Stimulated activated CD4-positive, alpha-beta T cell treated with anti-CD3 and anti-CD28 coated beads, Interleukin-1b, Interleukin-23, amount 100 ng/mL, for 24 hours (primary cell): ENCODE results near the gene PDZK1IP1.
A peak's percentile ranks its signal among the peaks of the same experiment; 100 is the strongest.
"Not testable (repeated sequence)": the region's sequence is repeated elsewhere in the genome, so short reads cannot be mapped to it uniquely, and the experiment has no call there.

Experiments
- DNase-seq, 4 experiments: peaks; one replicate each; pipeline ENCODE4 v3.0.0-alpha.2; 2020; ENCODE audit warnings: low read depth in 4 of 4, low spot score in 1 of 4

The PDZK1IP1 gene

DNA sequence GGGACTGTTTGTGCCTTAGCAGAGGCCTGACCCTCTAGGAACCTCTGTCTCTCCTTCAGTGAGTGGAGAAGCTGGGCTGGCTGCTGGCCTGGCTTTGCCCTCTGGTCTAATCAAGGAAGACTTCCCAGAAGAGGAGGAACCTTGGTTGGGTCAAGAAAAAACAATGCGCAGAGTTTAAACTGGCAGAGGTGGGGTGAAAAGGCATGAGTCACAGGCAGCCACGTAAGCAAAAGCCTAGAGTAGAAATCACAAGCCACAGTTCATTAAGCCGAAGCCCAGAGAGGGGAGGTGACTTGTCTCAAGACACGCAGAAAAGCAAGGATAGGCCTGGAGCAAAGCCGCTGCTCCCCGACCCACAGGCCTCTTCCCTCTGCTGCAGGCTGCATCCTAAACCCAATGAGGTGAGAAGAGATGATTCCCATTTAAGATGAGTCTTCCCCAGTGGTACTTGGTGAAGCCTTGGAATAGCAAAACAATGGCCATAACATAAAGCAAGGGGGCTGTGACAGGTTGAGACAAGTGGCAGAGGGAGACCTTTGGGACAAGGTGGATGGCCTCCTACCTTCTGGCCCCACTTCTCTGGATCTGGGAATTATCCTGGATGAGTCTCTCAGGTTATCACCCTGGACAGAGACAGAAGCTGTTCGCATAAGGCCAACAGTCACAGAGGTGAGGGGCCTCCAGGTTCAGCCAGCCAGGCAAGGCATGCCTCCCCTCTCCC, 7.7 kb downstream of the PDZK1IP1 start:
- DNase-seq: no peak

DNA sequence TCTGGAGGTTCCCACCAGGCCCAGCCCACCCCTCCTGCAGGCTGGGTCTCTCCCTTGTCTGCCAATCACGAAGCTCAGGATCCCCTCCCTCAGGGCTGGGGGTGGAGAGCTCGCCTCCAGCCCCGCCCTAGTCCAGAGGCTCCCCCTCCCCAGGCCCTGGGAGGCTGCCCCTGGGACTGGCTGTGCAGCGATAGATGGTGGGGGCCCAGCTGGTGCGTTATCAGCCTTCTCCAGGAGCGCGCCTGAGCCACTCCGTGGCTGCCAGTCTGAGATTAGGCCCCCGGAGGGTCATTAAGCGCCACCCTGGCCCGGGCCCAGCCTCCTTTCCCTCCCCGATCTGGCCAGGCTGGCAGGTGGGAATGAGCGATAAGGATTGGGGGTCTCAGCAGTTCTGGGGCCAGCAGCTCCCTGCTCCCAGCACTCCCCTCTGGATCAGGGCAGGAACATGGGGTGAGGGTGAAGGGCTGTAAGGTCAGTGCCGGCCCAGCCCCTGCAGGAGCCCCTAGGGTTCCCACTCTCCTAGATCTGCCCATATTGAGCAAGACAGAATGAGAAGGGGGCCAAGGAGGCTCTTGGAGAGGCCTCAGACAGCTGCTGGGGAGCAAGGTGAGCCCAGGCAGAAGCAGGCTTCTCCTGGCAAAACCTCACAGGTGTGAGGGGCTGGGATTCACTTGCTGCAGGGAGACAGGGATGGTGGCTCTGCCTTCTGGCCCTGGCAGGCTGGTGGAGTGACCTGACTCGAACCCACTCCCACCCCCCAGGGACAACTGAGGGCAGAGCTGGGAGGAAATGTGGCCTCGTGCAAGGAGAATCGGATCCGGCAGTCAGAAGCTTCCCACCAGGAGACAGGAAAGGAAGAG, 8.5 kb downstream of the PDZK1IP1 start:
- DNase-seq: no peak

DNA sequence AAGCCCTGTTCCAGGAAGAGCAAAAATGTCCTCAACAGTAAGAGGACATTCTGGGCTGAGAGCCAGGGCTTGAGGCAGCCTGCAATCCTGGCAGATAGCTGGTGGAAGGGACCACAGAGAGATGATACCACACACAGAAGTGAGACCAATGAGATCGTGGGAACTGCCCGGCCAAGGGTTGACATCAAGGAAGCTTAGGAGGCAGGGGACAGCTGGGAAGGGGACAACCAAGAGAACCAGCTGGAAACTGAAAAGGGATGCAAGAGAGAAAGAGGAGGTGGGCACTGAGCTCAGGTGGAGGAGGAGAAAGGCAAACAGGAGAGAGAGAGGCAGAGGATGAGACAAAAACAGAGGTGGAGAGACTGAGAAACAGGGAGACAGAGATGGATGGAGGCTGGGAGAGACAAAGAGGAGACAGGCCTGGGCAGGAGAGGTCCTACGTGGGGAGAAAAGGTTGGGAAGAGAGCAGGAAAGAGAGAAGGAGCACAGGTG, 9.2 kb downstream of the PDZK1IP1 start:
- DNase-seq: no peak

DNA sequence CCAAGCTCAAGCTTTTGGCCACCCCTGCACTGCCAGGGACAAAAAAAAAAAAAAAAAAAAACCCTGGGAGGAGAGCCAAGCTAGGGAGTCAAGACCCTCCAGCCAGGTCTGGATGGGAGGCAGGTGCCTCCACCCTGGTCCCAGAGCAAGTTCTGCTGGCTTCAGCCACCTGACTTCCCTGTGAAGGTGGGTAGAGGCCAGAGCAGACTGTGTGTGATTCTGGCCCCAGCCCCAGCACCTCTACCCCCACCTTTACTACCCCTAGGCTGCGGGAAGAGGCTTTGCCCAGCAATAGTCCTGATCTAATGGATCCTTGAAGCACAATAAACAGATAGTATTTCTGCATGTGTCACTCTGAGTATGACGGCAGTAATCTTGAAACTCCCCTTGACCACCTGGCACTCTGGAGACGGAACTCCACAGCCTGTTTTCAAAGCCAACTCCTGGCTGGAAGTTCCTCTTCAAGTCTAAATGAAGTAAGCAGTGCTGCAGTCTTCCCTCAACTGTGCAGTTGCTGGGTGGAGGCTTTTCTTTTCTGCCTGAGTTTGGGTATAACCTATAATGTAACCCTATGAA, 9.8 kb downstream of the PDZK1IP1 start:
- DNase-seq: no peak

DNA sequence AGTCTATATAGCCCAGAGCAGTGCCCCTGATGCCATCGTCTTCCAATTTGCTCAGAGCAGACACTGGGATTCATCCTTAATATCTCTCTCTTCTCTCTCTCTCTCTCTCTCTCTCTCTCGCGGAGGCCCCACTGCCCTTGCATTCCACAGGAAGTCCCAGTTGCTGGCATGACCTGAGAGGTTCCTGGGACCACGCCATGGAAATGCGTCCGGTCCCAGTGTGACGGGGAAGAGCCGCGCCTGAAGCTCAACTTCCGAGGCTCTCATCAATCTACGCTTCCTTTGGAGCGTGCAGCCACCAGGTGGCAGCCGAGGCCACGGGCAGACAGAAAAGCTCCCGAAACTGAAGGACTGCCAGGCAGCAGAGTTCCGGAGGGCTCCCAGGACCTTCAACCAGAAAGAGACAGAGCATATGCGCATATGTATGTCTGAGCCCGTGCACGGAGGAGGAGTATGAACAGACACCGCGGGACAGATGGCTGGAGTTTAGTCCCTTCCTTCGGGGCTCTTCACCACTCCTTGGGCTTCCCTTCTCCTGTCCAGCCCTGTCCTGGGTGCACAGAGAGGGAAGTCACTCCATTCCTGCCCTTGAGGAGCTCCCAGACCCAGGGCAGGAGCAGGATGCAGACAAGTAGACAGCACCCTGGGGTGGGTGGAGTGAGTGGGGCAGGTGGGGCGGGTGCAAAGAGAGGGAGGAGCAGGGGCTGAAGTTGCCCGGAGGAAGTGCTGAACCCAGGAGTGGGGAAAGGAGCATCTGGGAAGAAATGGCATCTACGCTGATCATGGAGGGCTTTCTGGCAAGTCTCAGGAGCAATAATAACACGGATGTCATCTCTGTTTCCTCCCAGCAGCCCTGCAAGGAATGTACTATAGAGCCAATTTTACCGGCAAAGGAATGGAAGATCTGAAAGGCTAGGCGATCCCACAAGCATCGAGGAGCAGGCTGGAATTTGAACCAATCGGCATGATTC, 10.5 kb downstream of the PDZK1IP1 start:
- peak; percentile 38 to 73 (median 58) for DNase-seq

DNA sequence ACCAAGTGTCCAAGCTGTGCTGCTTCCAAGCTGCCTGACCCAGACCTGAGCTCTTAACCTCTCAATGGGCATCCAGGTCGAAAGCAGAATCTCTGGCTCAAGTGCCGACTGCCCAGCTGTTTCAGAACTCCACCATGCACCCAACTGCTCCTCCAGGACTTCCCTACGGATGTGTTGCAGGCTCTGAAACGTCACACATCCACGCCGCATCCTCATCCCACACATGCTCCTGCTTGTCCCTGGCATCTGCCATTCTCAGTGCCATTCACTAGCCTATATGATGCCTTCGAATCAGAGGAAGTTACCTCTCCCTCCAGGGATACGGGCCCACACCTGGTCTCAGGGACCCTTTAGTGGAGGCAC, 11.2 kb downstream of the PDZK1IP1 start:
- no peak for DNase-seq

DNA sequence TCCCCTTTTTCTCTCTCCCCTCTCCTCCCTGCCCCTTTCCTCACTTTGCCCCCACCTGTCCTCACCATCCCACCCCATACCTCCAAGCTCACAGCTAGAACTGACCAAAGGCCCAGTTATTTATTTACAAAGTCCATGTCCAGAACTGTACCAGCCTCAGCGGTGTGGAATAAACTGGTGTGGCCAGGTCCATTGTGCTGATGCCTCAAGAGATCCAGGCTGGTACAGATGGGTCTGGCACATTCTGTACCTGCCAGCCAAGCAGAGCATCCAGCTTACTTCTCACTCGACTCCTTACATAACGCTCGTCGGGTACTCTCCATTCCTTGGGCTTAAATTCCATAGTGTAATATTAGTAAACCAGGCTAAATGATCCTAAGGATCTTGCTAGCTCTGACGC, 11.8 kb downstream of the PDZK1IP1 start:
- no peak for DNase-seq

DNA sequence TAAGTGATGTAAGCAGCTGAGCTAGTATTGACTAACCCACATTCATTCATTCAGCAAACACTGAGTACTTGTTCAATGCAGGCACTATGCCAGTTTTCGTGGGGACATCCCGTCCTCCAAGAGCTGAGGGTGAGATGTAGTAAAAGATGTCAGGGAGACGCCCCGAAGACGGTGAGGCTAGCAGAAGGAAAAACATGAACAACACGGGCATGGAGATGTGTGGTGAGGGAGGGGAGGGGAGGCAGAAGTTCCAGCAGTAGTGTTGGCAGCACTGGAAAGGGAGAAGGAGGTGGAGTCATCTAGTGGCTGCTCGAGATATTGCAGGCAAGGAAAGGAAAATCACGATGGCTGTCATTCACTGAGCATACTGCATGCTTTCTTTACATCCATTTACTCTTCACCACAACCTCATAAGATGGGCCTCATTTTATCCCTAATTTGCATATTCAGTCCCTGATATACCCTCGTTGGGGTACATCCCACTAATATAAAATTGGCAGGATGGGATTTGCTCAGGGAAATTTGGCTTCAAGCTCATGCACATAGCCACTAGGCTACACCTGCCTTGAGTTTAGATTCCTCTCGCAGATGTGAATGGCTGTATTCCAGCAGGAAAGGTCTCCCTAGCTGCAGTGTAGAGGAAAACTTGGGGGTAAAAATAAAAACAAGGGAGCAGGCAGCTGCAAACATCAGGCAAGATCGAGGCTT, 14.5 kb downstream of the PDZK1IP1 start:
- DNase-seq: peak in 2 of 4 experiments; percentile 21 to 33

DNA sequence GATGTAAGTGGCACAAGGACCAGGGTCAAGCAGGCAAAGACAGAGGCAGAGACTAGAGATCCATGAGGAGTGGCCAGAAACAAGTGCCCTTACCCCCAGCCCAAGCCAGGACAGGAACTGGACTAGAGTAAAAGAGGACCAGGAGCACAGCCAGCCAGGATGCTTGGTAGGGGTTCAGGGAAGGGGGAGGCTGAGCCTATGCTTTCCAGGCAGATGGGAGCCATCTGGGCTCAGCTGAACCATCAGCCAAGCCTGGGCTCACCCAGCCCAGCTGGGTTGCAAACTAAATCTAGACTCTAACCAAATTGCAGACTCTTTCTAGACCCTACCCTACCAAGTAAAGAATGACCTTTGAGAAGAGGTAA, 15.2 kb downstream of the PDZK1IP1 start:
- DNase-seq: no peak

DNA sequence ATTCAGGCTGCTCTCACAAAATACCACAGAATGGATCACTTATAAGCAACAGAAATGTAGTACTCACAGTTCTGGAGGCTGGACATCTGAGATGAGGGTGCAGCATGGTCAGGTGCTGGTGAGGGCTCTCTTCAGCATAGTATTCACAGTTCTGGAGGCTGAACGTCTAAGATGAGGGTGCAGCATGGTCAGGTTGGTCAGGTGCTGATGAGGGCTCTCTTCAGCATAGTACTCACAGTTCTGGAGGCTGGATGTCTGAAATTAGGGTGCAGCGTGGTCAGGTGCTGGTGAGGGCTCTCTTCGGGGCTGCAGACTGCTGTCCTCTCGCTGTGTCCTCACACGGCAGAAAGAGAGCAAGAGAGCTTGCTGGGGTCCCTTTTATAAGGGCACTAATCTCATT, 17.1 kb downstream of the PDZK1IP1 start:
- DNase-seq: no peak

DNA sequence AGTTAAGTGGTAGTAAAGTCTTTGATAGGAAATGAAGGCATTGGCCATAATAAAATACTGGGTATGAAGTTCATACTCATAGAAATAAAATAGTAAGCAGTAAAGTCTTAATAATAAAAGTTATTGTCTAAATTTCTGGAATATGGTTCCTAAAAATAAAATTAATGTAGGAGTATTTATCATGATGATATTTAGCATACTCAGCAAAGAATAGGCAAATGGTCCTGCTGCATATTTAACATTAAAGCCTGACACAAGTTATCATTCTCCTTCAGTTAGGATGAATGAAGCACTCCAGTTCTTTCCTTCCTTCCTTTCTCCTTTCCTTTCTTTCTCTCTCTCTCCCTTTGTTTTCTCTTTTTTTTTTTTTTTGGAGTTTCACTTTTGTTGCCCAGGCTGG, 25.3 kb downstream of the PDZK1IP1 start:
- no peak for DNase-seq

DNA sequence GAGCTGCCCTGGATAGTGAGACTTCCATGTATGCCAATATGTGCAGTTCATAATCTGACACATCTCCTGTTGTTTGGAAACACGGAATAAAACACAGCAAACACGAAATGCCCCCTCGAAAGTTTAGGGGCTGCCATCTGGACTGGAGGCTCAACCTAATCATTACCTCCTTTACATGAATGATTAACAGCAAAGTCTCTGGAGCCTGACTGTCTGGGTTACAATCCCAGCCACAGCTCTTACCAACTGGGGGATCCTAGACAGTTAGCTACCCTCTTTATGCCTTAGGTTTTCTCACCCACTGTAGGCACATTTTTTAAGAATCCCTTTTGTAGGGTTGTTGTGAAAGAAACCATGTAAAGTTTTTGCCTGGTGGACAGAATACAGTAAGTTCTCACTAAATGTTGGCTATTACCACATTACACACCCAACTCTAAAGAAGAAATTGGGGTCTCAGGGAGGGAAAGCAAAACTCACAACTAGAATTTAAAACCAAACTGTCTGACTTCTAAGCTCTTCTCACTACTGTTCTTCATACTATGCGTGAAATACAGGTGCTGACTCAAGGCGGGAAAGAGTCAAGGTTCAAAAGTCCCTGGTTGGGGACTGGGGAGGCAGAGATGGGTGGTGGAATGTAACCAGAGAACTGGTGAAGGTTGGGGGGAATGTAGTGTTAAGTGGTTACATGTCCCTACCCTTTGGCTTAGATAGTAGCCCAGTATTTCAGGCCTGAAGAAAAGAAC, 28.4 kb downstream of the PDZK1IP1 start:
- DNase-seq: no peak

DNA sequence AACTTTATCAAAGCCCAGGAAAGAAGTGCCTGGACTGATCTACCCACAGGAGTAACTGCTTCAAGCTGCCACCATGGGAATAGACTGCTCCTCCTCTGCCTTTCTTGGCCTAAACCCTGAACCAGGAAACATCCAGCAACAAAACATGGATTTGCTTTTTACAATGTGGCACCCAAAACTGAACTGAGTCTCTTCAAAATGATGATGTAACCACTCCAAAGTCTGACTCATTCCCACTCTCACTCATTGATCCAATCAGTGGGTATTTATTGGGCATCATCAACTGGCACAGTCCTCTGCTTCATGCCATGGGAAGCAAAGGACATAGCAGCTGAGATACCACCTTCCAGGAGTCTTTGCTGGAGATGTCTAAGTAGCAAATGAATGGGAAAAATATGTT, 29.1 kb downstream of the PDZK1IP1 start:
- DNase-seq: no peak

DNA sequence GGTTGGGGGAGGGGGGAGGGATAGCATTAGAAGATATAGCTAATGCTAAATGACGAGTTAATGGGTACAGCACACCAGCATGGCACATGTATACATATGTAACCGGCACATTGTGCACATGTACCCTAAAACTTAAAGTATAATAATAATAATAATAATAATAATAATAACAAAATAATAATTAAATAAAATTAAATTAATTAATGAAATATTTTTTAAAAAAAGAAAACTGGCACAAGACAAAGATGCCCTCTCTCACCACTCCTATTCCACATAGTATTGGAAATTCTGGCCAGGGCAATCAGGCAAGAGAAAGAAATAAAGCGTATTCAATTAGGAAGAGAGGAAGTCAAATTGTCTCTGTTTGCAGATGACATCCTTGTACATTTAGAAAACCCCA, 31.9 kb downstream of the PDZK1IP1 start:
- DNase-seq: not testable (repeated sequence)

DNA sequence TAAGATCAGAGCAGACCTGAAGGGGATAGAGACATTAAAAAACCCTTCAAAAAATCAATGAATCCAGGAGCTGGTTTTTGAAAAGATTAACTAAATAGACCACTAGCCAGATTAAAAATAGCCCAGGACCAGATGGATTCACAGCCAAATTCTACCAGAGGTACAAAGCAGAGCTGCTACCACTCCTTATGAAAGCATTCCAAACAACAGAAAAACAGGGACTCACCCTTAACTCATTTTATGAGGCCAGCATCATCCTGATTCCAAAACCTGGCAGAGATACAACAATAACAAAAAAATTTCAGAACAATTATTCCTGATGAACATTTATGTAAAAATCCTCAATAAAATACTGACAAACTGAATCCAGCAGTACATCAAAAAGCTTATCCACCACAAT, 33.4 kb downstream of the PDZK1IP1 start:
- not testable (repeated sequence) for DNase-seq

DNA sequence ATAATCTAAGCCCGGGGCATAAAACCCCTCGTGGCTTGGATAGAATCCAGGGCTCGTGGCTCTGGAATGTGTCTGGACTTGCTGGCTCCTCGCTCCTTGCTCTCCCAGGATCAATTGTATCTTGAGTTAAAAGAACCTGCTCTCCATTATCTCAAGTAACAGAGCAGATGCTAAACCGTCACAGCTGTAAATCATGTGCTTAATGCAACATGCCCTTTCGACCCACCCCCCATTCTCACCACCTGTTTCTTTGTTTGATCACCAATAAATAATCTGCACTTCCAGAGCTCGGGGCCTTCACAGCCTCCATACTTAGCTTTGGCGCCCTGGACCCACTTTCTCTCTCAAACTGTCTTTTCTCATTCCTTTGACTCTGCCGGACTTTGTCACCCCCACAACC, 40.7 kb downstream of the PDZK1IP1 start:
- DNase-seq: not testable (repeated sequence)

DNA sequence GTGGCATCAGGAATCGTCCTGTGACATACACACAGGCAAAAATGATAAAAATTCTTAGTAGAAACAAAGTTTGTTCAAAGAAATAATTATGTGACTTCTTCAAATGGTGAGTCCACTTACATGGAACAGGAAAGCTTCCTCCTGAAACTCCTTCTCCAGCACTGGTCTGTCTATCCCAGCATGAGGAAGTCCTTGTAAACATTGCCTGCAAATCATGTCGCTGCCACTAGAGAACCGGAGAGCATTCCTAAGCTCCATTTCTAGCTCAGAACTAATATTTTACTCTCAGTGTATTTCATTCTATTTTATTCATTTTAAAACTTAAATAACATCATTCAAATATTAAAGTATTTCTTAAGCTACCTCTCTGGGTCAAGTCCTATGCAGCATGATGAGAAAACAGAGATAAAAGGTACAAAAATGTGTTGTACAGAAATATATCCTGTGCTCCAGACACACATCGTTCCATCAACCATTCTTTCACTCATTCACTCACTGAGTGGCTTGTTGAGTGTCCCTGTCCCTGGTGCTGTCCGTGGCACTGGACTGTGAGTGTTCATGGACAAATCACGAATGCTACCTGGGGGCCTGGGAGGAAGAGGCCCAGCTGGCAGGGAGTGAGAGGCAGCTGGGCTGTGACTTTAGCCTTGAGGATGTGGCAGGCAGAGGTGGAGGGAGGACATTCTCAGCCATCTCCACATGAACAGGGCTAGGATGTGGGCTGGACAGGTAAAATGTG, 42.6 kb downstream of the PDZK1IP1 start:
- DNase-seq: no peak

DNA sequence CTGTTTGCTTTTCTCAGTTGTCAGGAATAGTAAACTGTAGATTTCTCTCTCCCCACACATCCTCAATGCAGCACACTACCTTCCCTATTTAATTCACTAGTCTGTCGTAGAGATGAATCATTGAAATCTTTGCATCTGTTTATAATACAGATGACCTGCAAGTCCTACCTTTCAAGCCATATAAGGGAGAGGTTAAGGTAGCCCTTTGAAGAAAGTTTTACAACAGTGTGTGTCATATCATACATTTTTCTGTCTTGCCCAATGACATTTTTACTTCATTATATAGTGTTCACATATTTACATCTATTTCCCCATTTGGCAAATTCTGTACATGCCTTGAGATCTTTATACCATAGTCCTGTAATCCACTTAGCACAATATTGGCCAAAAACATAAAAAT, 43.3 kb downstream of the PDZK1IP1 start:
- not testable (repeated sequence) for DNase-seq

DNA sequence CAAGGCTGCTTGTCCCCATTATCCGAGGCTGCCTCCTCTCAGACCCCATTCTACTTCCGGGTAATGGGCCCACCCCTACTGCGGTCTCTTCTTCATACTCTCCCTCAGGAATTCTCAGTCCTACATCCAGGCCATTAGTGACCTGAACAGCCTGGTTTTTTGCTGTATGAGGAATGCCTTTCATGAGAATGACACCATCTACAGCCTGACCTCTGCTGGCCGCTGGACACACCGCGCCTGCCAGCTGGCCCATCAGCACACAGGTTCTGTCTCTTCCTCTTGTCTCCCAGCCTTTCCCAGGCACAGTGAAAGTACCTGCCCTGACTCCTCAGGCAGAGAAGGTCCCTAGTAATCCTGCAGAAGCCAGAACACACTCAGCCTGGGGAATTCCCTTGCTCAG, 46.2 kb downstream of the PDZK1IP1 start:
- DNase-seq: not testable (repeated sequence)
